OCI-LY1 (cell line): ENCODE results near the gene THEMIS2.
A peak's percentile ranks its signal among the peaks of the same experiment; 100 is the strongest.

Experiments
- H2AFZ ChIP-seq: fragments of 200-600 bp; sonication (generic), shearing (Covaris generic); 2 replicates; pipeline ENCODE4 v1.6.0; 2014; ENCODE audit warnings: antibody characterized with exemption, mild to moderate bottlenecking, low read length
- H3F3A ChIP-seq: fragments of 200-600 bp; sonication (generic), shearing (Covaris generic); 2 replicates; pipeline ENCODE4 v1.6.0; 2014; ENCODE audit warnings: mild to moderate bottlenecking, antibody characterized with exemption, low read length, moderate library complexity; ENCODE audit not compliant: insufficient read depth
- H3K27ac ChIP-seq: fragments of 200-600 bp; sonication (generic); 2 replicates; pipeline ENCODE4 v1.5.1; 2014; ENCODE audit warnings: low read length, mixed run types, mild to moderate bottlenecking, low read depth; ENCODE audit not compliant: poor library complexity, severe bottlenecking
- H3K27me3 ChIP-seq: fragments of 200-600 bp; sonication (generic); 2 replicates; pipeline ENCODE4 v1.6.0; 2014; ENCODE audit warnings: antibody characterized with exemption, mild to moderate bottlenecking, low read length, moderate library complexity; ENCODE audit not compliant: insufficient read depth
- H3K36me3 ChIP-seq: fragments of 200-600 bp; sonication (generic); 2 replicates; pipeline ENCODE4 v1.6.1; 2014; ENCODE audit warnings: mild to moderate bottlenecking, antibody characterized with exemption, low read length, moderate library complexity, mixed read lengths; ENCODE audit not compliant: insufficient read depth
- H3K4me1 ChIP-seq: fragments of 200-600 bp; sonication (generic); 2 replicates; pipeline ENCODE4 v1.5.1; 2014; ENCODE audit warnings: mild to moderate bottlenecking, low read length, moderate library complexity; ENCODE audit not compliant: insufficient read depth, severe bottlenecking
- H3K4me2 ChIP-seq: fragments of 200-600 bp; sonication (generic), shearing (Covaris generic); 2 replicates; pipeline ENCODE4 v1.6.1; 2014; ENCODE audit warnings: low read length
- H3K4me3 ChIP-seq: fragments of 200-600 bp; sonication (generic); 2 replicates; pipeline ENCODE4 v1.5.1; 2014; ENCODE audit warnings: low read length, low read depth, mild to moderate bottlenecking, mixed read lengths; ENCODE audit not compliant: poor library complexity, severe bottlenecking
- H3K79me2 ChIP-seq: fragments of 200-600 bp; shearing (Covaris generic); 2 replicates; pipeline ENCODE4 v1.6.1; 2016; ENCODE audit warnings: mixed run types, low read length, mixed read lengths; ENCODE audit not compliant: insufficient read depth
- H3K9ac ChIP-seq: fragments of 200-600 bp; sonication (generic), shearing (Covaris generic); 2 replicates; pipeline ENCODE4 v1.6.1; 2014; ENCODE audit warnings: mild to moderate bottlenecking, low read length, mixed read lengths
- H3K9me2 ChIP-seq: fragments of 200-600 bp; sonication (generic), shearing (Covaris generic); 2 replicates; pipeline ENCODE4 v1.6.1; 2014; ENCODE audit warnings: low read depth, mild to moderate bottlenecking, low read length, mixed read lengths
- H3K9me3 ChIP-seq: fragments of 200-600 bp; shearing (Covaris generic); 2 replicates; pipeline ENCODE4 v1.6.1; 2014; ENCODE audit warnings: low read length, mixed read lengths
- H4K20me1 ChIP-seq: fragments of 200-600 bp; sonication (generic), shearing (Covaris generic); 2 replicates; pipeline ENCODE4 v1.6.0; 2016; ENCODE audit warnings: mild to moderate bottlenecking, low read length; ENCODE audit not compliant: insufficient read depth
- EZH2 ChIP-seq: fragments of 200-600 bp; sonication (generic), shearing (Covaris generic); IDR thresholded peaks from 2 replicates; pipeline ENCODE4 v1.8.0; 2017; ENCODE audit warnings: borderline replicate concordance, mixed run types, mild to moderate bottlenecking, antibody characterized with exemption, low read length, moderate library complexity, mixed read lengths
- TF ChIP-seq, protein P1 (sequence below): fragments of 200-600 bp; sonication (generic), shearing (Covaris generic); IDR thresholded peaks from 2 replicates; pipeline ENCODE4 v1.5.1; 2017; ENCODE audit warnings: mild to moderate bottlenecking, antibody characterized with exemption, low read length, moderate library complexity, mixed read lengths

THEMIS2 gene

DNA sequence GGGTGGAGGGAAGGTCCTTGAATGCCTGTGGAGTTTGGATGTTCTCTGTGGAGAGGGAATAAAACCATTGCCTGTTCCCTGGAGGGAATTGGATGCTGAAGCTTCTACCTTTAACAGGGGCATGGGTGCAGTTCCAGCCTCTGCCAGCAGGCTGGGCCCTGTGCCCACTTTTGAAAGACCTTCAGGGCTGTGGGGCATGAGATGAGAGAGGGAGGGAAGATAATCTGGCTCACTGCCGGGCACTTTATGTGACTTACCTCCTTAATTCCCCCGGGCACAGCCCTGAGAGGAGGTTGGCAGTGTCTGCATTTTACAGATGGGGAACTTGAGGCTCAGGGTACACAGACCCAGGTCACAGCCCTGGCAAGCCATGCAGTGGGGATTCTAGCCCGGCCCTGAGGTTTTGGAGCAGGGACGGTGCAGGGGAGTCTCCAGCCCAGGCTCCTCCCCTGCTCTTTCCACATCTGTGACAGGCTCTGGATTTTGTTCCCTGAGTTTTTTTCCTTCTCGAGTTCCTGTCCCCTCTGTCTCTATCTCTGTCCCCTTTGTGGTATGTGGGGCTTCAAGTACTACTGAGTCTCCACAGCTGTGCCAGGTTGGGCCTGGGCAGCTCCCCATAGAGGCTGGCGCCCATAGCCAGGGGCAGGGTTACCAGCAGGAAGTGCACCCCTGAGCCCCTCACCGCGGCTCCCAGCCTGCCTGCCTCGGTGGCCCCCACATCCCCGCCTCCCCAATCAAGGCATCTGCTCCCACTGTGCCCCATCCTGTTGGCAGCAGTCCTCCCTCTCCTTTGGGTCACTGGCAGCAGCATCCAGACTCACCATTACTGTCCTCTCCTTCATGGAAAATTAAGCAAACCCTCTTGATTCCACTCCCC is 14.0 kb upstream of the THEMIS2 start:
- Histone ChIP-seq H3K9me2 (no peaks in the 10 kb centered on the region), H3K4me2 (no peak overlapping the region; the same call in 1 of the 2 replicates), H3K36me3 (no peaks in the 10 kb centered on the region), H3K79me2 (no peaks in the 10 kb centered on the region), H3K4me1 (peaks cover 10% of the 10 kb centered on the region), H3K27ac (no peak overlapping the region), H3K4me3 (no peak overlapping the region), H3K27me3 (no peaks in the 10 kb centered on the region), H2AFZ (no peak overlapping the region), H3K9ac (no peak overlapping the region; the same call in 1 of the 2 replicates), H4K20me1 (no peaks in the 10 kb centered on the region), H3F3A (no peaks in the 10 kb centered on the region), H3K9me3 (no peaks in the 10 kb centered on the region)
- no peak for TF ChIP-seq EZH2
- TF ChIP-seq, protein P1, sequence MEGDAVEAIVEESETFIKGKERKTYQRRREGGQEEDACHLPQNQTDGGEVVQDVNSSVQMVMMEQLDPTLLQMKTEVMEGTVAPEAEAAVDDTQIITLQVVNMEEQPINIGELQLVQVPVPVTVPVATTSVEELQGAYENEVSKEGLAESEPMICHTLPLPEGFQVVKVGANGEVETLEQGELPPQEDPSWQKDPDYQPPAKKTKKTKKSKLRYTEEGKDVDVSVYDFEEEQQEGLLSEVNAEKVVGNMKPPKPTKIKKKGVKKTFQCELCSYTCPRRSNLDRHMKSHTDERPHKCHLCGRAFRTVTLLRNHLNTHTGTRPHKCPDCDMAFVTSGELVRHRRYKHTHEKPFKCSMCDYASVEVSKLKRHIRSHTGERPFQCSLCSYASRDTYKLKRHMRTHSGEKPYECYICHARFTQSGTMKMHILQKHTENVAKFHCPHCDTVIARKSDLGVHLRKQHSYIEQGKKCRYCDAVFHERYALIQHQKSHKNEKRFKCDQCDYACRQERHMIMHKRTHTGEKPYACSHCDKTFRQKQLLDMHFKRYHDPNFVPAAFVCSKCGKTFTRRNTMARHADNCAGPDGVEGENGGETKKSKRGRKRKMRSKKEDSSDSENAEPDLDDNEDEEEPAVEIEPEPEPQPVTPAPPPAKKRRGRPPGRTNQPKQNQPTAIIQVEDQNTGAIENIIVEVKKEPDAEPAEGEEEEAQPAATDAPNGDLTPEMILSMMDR = peak; percentile 99

DNA sequence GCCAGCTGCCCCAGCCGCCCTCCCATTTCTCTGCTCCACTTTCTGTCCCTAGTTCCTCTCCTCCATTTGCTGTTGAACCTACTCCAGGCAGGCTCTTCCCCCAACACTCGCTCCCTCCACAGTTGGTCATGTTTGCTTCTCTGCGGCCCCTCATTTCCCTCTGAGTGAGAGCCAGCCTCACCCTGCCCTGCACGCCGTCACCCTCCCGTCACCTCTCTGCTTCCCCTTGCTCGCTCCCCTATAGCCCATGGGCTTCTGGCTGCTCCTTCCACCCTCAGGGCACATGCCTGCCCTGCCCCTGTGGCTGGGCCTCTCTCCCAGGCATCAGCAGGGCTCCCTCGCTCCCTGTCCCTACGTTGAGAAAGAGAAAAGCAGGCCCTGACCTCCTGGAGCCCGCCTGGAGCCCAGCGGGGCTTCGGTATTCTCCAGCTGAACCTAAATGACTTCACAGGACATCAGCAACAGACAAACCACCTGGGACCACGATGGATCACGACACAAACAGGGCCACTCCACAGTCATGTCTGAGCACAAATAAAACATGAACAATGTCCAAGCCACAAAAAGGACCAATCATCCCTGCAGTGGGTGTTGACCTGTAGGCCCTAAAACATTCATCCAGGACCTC is 13.3 kb upstream of the THEMIS2 start:
- Histone ChIP-seq H3K9ac (no peak overlapping the region), H3K9me3 (no peaks in the 10 kb centered on the region), H3F3A (no peaks in the 10 kb centered on the region), H3K36me3 (no peaks in the 10 kb centered on the region), H3K27ac (no peak overlapping the region), H3K9me2 (no peaks in the 10 kb centered on the region), H3K79me2 (no peaks in the 10 kb centered on the region), H4K20me1 (no peaks in the 10 kb centered on the region), H2AFZ (no peak overlapping the region), H3K4me3 (no peak overlapping the region), H3K27me3 (no peaks in the 10 kb centered on the region), H3K4me2 (no peak overlapping the region), H3K4me1 (peaks cover 17% of the 10 kb centered on the region)
- TF ChIP-seq, protein P1 = no peak
- no peak for TF ChIP-seq EZH2

DNA sequence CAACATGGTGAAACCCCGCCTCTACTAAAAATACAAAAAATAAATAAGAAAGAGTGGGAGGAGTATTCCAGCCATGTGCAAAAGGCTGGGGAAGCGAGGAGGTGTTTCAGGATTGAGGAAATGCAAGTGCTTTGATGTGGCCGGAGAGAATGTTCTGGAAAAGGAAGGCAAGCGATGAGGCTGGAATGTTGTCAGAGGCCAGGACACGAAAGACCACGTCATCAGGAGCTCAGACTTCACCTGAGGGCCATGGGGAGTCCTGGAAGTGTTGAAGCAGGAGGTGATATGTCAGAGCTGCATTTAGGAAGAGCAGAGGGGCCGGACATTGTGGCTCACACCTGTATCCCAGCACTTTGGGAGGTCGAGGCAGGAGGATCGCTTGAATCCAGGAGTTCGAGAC is 10.9 kb upstream of the THEMIS2 start:
- no peak for TF ChIP-seq EZH2
- TF ChIP-seq, protein P1 = no peak
- no peak overlapping the region for H3K4me2 ChIP-seq
- H3K4me1 ChIP-seq = peaks cover 21% of the 10 kb centered on the region

More for the DNA sequence above, 10.9 kb upstream of the THEMIS2 start:
- H3K36me3 ChIP-seq = no peaks in the 10 kb centered on the region
- no peak overlapping the region for H3K4me3 ChIP-seq
- H3K27me3 ChIP-seq = no peaks in the 10 kb centered on the region
- no peaks in the 10 kb centered on the region for H3F3A ChIP-seq
- H3K9ac ChIP-seq = no peak overlapping the region
- H3K9me2 ChIP-seq = no peaks in the 10 kb centered on the region
- no peaks in the 10 kb centered on the region for H3K9me3 ChIP-seq
- H3K79me2 ChIP-seq = no peaks in the 10 kb centered on the region
- H2AFZ ChIP-seq = no peak overlapping the region
- H3K27ac ChIP-seq = no peak overlapping the region
- H4K20me1 ChIP-seq = no peaks in the 10 kb centered on the region
